ENCODE data around the gene CEP63.

The CEP63 gene

DNA sequence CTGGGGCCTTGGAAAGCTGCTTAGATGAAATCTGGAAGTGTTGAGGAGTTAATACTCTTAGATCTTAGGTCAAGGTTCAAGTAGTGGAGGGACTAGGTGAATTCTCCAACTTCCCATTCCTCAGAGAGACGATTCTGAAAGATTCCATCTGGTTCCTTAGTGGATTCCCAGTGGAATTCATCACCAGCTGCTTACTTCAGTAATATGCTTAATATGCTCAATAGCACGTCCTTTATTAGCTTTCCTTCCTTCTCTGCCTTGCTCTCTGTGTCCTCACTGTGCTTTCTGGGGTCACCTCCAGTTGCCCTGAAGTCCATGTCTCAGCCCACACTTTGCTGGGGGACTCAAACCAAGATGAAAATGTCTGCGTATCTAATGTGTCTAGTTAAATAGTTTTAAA lies 31.0 kb downstream of the CEP63 start:
- no peak for DNase-seq (ENCODE audit: low read depth)
- TF ChIP-seq, protein P1, sequence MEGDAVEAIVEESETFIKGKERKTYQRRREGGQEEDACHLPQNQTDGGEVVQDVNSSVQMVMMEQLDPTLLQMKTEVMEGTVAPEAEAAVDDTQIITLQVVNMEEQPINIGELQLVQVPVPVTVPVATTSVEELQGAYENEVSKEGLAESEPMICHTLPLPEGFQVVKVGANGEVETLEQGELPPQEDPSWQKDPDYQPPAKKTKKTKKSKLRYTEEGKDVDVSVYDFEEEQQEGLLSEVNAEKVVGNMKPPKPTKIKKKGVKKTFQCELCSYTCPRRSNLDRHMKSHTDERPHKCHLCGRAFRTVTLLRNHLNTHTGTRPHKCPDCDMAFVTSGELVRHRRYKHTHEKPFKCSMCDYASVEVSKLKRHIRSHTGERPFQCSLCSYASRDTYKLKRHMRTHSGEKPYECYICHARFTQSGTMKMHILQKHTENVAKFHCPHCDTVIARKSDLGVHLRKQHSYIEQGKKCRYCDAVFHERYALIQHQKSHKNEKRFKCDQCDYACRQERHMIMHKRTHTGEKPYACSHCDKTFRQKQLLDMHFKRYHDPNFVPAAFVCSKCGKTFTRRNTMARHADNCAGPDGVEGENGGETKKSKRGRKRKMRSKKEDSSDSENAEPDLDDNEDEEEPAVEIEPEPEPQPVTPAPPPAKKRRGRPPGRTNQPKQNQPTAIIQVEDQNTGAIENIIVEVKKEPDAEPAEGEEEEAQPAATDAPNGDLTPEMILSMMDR (IDR thresholded peaks at IDR 0.05; ENCODE audit: control insufficient read depth, insufficient read depth, low read depth, low read length, missing control alignments): no peak
- H3K4me3 ChIP-seq (ENCODE audit: control insufficient read depth, low read depth, low read length): no peak overlapping the region

DNA sequence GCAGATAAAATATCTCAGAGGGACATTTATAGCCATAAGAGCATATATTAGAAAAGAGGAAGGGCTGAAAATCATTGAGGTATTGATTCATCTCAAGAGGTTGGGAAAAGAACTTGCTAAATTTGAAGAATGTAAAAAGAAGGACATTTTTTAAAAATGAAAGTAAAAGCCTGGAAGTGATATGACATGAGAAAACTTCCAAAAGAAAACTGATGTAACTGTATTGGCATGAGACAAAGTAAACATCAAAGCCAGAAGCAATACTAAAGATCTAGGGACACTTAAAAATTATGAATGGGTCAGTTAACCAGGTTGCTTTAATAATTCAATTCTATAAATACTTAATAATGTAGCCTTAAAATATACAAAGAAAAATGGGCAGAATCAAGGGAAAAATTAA lies 31.9 kb downstream of the CEP63 start:
- DNase-seq (ENCODE audit: low read depth): no peak
- TF ChIP-seq, protein P1 (IDR thresholded peaks at IDR 0.05; ENCODE audit: control insufficient read depth, insufficient read depth, low read depth, low read length, missing control alignments): no peak
- no peak overlapping the region for H3K4me3 ChIP-seq (ENCODE audit: control insufficient read depth, low read depth, low read length)

DNA sequence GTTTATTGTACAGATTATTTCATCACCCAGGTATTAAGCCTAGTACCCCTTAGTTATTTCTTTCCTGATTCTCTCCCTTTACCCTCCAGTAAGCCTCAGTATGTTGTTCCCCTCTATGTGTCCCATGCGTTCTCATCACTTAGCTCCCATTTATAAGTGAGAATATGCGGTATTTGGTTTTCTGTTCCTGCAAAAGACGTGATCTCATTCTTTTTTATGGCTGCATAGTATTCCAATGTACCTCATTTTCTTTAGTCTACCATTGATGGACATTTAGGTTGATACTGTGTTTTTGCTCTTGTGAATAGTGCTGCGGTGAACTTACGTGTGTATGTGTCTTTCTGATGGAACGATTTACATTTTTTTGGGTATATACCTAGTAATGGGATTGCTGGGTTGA lies 36.7 kb downstream of the CEP63 start:
- TF ChIP-seq, protein P1 (IDR thresholded peaks at IDR 0.05; ENCODE audit: control insufficient read depth, insufficient read depth, low read depth, low read length, missing control alignments): no peak
- no peak overlapping the region for H3K4me3 ChIP-seq (ENCODE audit: control insufficient read depth, low read depth, low read length)
- no peak for DNase-seq (ENCODE audit: low read depth)

DNA sequence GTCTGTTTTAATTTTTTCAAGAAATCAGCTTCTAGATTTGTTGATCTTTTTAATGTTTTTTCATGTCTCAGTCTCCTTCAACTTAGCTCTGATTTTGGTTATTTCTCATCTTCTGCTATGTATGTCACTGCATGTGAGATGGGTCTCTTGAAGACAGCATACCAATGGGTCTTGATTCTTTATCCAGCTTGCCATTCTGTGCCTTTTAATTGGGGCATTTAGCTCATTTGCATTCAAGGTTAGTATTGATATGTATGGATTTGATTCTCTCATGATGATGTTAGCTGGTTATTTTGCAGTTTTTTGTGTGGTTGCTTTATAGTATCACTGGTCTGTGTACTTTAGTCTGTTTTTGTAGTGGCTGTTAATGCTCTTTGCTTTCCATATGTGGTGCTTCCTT lies 39.4 kb downstream of the CEP63 start:
- no peak overlapping the region for H3K4me3 ChIP-seq (ENCODE audit: control insufficient read depth, low read depth, low read length)
- no peak for DNase-seq (ENCODE audit: low read depth)
- TF ChIP-seq, protein P1 (IDR thresholded peaks at IDR 0.05; ENCODE audit: control insufficient read depth, insufficient read depth, low read depth, low read length, missing control alignments): no peak

DNA sequence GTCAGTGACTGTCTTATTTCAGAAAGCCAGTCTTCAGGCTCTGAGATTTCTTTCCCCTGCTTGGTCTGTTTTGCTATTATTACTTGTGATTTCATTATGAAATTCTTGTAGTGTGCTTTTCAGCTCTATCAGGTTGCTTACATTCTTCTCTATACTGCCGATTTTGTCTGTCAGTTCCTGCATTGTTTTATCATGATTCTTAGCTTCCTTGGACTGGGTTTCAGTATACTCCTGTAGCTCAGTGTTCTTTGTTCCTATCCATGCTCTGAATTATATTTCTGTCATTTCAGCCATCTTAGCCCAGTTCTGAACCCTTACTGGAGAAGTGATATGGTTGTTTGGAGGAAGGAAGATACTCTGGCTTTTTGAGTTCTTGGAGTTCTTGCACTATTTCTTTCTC lies 40.5 kb downstream of the CEP63 start:
- TF ChIP-seq, protein P1 (IDR thresholded peaks at IDR 0.05; ENCODE audit: control insufficient read depth, insufficient read depth, low read depth, low read length, missing control alignments): no peak
- H3K4me3 ChIP-seq (ENCODE audit: control insufficient read depth, low read depth, low read length): no peak overlapping the region
- DNase-seq (ENCODE audit: low read depth): no peak

DNA sequence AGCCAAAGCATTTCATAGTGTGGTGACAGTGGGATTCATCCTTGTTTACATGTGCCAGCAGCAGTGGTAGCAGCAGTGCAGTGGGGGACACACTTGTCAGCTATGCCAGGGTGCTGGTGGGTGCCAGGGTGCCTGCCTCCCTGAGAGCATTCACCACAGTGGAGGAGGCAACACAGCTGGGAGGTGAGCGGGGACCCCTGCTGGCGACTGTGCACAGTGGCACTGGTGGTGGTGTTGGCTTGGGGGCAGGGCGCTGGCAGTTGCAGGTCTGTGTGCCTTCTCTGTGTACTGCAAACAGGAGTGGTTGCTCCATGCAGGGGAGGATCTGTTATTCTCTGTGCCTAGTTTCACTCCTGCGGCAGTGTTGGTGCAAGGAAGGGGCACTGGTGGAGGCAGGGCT lies 41.2 kb downstream of the CEP63 start:
- TF ChIP-seq, protein P1 (IDR thresholded peaks at IDR 0.05; ENCODE audit: control insufficient read depth, insufficient read depth, low read depth, low read length, missing control alignments): peak; percentile 23
- H3K4me3 ChIP-seq (ENCODE audit: control insufficient read depth, low read depth, low read length): no peak overlapping the region
- DNase-seq (ENCODE audit: low read depth): no peak
